ENCODE data around the gene MAST2.

- no peak for TF ChIP-seq CTCF (IDR thresholded peaks at IDR 0.05)
- TF ChIP-seq POLR2A (IDR thresholded peaks at IDR 0.05) = no peak
Measured at GRCh38 chr1:46044116-46044515, 240.7 kb downstream of the MAST2 start.

All from lower leg skin (tissue), 3 donors.